ENCODE measurements around the gene ETV7.

DNA sequence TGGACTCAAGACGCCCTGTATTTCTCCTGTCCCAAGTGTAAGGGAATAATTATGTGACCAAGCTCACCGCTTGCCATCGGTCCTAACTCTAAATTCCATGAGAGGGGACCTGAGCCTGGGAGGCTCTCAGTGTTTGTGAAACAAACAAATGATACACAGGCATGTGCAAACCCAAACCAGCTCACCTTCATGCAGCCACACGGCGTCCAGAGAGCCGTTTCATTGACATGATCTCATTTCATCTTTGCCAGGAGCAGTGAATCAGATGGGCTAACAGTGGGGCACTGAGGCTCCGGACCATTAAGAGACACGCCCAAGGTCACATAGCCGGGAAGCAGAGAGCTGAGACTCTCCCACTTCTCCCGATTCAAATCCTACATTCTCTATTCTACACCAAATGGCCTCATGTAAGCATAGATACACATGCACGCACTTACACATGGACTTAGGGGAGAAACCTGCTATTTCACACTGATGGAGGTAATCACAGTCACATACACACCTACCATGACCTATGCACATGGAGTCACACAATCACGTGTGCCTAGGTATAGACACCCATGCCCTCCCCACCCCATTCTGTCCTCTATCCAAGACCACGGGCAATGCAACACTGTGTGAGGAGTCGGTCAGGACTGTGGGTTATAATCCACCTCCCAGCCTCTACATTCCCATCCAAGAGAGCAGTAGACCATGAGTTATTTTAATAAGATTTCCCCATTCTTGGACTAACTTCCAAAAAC, 51.8 kb downstream of the ETV7 start:
- TF ChIP-seq CTCF (IDR thresholded peaks at IDR 0.05) (no peak), POLR2A (IDR thresholded peaks at IDR 0.05) (no peak)

All from body of pancreas (tissue), 4 donors.